HG03457 (cell line): ENCODE results near the gene LARP4B.
"Not testable (repeated sequence)": the region's sequence is repeated elsewhere in the genome, so short reads cannot be mapped to it uniquely, and the experiment has no call there.

Experiments
- ATAC-seq: cut with Tn5 transposase; IDR thresholded peaks from one replicate; pipeline ENCODE4 v1.9.1; 2021; ENCODE audit warnings: moderate number of reproducible peaks; ENCODE audit not compliant: unreplicated experiment

The LARP4B gene

DNA sequence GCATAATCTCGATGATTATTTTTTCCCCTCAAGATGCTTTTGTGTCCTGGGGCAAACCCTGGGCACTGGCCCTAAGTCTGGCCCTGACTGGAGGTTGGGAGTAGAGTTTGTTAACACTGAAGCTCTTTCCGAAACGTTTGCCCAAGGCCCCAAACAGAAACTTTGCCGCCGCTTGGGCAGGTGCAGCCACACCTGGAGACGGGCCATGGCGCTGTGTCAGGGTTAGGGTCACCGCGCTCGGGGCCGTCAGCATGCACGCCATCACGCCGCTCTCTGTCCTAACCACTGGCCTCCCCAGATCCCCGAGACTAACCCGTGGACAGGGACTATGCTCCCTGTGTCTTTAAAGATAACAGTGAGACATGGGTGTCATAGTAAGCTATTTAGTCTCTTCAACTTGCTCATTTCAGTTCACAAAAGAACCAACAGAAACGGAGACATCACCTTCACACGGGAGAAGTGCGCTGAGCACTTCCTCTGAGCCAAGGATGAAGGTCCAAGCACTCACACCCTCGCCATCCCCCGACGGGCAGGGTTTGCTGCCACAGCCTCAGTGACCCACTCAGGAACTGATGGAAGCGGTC, 156.8 kb downstream of the LARP4B start:
- ATAC-seq = no peak

DNA sequence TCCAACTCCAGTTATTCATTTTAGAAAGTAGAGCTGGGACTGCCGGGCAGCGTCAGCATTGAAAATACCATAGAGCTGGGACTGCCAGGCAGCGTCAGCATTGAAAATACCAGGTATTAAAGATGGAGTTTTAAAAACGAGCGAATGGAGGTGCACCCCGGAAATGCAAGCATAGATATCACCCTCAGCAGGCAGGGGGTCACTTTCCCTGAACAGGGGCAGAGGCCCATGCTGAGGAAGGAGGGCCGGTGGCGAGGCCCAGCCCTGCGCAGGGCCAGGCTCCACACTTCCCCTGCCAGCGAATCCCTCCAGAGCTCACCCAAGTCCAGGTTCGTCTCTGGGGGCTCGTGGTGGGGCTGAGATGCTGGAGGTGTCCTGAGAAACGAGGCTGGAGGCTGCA, 157.3 kb downstream of the LARP4B start:
- no peak for ATAC-seq

DNA sequence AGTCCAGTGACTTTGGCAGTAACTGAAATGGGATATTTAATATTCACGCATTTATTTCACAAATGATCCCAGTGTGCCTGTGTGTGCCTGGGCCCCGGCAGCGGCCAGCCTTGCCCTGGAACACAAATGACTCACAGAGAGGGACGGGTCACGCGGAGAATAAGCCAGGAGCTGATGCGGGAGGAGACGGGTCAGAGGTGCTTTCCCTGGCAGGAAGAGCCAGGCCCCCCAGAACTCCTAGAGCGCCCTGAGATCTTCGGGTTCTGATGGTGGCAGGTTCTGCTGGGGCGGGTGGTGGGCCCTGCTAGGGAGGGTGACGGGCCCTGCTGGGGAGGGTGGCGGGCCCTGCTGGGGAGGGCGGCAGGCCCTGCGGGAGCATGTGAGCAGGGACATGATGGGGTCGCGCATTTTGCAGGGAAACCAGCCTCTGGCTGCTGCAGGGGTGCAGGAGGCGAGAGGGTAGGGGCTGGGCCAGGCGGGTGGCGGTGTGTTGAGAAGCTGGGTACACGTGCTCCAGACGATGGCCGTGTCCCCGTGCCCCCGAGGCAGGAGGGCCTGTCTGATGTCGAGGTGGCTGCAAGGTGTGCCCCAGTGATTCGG, 157.8 kb downstream of the LARP4B start:
- ATAC-seq = no peak

GRCh38 chr10:772227-772637, 159.3 kb downstream of the LARP4B start:
- no peak for ATAC-seq

DNA sequence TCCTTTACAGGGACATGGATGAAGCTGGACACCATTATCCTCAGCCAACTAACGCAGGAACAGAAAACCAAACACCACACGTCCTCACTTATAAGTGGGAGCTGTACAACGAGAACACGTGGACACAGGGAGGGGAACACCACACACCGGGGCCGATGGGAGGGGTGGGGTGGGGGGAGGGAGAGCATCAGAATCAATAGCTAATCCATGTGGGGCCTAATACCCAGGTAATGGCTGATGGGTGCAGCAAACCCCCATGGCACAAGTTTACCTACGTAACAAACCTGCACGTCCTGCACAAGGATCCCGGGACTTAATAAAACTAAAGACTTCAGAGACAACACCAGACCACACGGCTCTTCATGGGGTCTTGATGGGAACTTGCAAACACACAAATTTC, 159.9 kb downstream of the LARP4B start:
- ATAC-seq = no peak

DNA sequence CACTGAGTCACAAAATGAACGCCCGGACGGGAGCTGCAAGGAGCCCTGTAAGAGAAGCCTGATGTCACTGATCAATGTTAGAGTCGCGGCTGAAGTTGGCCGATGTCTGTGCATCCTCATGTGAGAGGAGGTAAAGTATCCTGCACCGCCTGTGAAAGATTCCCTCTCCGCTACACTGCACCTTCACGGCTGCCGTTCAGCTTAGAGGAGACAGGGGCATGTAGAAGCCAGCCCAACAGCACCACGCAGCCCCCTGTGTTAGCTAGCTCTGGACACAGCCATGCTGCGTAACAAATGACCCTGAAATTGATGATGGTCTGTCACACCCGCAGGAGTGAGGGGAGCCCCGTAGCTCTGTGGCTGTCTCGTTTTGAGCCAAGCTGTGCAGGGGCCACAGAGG, 160.5 kb downstream of the LARP4B start:
- no peak for ATAC-seq

GRCh38 chr10:770048-770712, 161.3 kb downstream of the LARP4B start:
- ATAC-seq = not testable (repeated sequence)

DNA sequence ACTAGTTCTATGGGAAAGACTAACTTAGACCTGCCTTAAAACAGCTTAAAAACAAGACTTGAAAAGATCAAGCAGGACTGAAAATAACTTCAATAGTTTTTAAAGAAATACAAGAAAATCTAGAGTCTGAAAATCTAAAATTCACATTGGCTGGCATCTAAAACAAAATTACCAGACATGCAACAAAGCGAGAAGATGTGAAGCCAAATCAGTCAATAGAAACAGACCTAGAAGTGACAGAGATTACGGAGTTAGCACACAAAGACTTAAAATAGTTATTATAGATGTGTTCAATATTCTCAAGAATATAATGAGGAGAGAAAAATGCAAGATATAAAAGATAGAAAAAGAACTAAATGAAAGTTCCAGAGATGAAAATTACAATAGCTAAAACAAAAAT, 163.7 kb downstream of the LARP4B start:
- no peak for ATAC-seq

GRCh38 chr10:767211-767610, 164.3 kb downstream of the LARP4B start:
- no peak for ATAC-seq

GRCh38 chr10:761376-761775, 170.1 kb downstream of the LARP4B start:
- ATAC-seq = no peak

DNA sequence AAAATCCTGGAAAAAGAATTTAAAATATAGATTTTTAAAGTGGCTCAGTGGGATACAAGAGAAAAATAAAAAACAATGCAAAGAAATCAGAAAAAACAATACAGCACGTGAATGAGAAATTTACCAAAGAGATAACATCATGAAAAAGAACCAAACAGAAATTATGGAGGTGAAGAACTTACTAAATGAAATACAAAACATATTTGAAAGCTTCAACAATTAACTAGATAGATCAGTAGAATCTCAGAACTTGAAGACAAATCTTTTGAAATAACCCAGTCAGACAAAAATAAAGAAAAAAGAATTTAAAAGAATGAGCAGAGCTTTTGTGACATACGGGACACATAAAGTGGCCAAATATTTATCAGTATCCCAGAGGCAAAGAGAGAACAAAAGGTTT, 170.9 kb downstream of the LARP4B start:
- ATAC-seq = no peak

- no peak for ATAC-seq
These were observed 171.5 kb downstream of the LARP4B start for GRCh38 chr10:759898-760477.
